Fibroblast of mammary gland (primary cell): ENCODE data around the gene STING1.
"Not testable (repeated sequence)": the region's sequence is repeated elsewhere in the genome, so short reads cannot be mapped to it uniquely, and the experiment has no call there.

ENCODE experiments used
- DNase-seq: peaks from one replicate; pipeline ENCODE4 v3.0.0-alpha.2; 2010; ENCODE audit warnings: low read depth
- H3K4me3 ChIP-seq: 2 replicates; pipeline ENCODE4 v1.5.1; 2011; ENCODE audit warnings: low read depth, mild to moderate bottlenecking, low read length, moderate library complexity; ENCODE audit not compliant: control insufficient read depth
- TF ChIP-seq, protein P1 (sequence below): conservative IDR thresholded peaks from 2 replicates; pipeline ENCODE4 v1.5.1; 2011; ENCODE audit warnings: low read depth, low read length, inconsistent platforms; ENCODE audit not compliant: control insufficient read depth, insufficient read depth

Gene STING1

DNA sequence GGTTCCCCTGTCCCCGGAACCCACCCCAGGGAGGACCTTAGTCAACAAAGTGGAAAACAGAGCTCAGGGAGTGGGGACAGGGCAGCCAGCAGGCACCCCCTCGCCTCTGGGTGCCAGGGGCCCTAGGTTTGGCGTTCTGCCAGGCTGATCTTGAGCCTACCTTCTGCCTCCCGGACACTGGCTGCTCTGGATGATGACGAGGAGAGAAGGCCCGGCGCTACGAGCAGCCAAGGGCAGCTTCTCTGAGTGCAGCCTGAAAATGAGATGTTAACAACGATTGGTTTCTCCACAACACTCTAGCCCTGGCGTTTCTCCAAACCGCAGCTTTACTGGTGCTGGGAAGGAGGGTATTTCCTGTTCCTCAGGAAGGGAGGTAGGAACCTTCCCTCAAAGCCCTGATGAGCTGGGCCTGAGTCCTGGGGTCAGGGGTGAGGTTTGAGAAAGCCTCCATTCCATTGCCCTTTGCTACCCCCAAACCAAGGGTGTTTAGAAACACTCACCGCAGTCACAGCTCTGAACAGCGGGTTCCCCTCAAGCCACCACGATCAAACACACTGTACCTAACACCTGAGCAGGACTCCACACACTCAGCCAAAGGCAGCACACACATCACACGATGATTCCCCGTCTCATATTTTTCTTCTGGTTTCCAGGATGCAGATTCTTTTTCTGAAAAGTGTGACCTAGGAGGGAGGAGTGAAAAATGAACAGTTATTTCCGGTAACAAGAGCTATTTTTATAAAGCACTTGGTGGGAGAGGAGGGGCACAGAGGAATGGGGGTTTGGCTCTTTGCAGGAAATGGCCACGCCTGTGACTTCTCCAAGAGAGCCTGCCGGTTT is at the start of gene STING1:
Gene STING1, minus strand, starts transcription at position 709 of the 840 bp plus-strand sequence. CDS start 1,054 bp downstream, outside the sequence.
- DNase-seq, result peak; percentile 96
- peak within 1 kb of the TSS; percentile 53 for H3K4me3 ChIP-seq
- TF ChIP-seq, protein P1, sequence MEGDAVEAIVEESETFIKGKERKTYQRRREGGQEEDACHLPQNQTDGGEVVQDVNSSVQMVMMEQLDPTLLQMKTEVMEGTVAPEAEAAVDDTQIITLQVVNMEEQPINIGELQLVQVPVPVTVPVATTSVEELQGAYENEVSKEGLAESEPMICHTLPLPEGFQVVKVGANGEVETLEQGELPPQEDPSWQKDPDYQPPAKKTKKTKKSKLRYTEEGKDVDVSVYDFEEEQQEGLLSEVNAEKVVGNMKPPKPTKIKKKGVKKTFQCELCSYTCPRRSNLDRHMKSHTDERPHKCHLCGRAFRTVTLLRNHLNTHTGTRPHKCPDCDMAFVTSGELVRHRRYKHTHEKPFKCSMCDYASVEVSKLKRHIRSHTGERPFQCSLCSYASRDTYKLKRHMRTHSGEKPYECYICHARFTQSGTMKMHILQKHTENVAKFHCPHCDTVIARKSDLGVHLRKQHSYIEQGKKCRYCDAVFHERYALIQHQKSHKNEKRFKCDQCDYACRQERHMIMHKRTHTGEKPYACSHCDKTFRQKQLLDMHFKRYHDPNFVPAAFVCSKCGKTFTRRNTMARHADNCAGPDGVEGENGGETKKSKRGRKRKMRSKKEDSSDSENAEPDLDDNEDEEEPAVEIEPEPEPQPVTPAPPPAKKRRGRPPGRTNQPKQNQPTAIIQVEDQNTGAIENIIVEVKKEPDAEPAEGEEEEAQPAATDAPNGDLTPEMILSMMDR, result no peak

DNA sequence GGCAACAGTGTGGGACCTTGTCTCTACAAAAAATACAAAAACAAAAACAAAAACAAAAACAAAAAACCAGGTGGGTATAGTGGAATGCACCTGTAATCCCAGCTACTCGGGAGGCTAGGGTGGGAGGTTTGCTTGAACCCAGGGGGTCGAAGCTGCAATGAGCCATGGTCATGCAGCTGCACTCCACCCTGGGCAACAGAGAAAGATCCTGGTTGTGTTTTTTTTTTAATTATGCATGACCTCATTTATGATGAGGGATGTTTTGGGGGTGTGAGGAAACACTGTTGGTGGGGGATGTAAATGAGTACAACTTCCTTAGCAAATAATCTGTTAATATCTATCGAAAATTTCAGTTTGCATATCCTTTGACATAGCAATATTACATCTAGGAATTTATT is 49.2 kb upstream of the STING1 start:
- DNase-seq, result no peak
- no peak overlapping the region for H3K4me3 ChIP-seq
- TF ChIP-seq, protein P1, result no peak

DNA sequence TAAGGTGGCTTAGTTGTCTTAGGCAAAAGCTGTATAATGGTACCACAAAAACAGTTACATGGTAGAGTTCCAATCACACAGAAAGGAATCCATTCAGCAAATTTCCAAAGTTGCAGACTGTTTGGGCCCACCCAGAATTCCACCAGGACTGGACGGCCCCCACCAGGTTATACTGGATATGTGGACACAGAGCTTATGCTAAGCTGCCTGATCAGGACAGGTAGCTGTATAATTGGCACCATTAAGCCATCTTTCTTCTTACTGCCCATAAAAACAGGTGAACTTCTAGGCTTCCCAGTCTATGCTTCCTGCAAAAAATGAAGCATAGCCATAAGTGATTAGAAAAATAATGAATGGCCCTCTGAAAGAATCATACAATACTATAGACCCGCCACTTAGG is 47.5 kb upstream of the STING1 start:
- DNase-seq, H3K4me3 ChIP-seq: not testable (repeated sequence)

DNA sequence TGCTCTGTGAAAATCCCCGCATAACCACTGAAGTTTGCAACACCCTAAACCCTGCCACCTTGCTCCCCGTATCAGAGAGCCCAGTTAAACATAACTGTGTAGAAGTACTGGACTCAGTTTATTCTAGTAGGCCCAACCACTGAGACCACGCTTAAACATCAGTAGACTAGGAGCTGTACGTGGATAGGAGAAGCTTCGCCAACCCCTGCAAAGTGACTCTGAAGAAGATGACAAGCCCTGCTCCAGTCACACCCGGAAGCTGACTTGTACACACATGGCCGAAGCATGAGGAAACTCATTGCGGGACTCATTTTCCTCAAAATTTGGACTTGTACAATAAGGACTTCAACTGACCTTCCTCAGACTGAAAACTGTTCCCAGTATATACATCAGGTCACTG is 46.1 kb upstream of the STING1 start:
- not testable (repeated sequence) for DNase-seq, H3K4me3 ChIP-seq

DNA sequence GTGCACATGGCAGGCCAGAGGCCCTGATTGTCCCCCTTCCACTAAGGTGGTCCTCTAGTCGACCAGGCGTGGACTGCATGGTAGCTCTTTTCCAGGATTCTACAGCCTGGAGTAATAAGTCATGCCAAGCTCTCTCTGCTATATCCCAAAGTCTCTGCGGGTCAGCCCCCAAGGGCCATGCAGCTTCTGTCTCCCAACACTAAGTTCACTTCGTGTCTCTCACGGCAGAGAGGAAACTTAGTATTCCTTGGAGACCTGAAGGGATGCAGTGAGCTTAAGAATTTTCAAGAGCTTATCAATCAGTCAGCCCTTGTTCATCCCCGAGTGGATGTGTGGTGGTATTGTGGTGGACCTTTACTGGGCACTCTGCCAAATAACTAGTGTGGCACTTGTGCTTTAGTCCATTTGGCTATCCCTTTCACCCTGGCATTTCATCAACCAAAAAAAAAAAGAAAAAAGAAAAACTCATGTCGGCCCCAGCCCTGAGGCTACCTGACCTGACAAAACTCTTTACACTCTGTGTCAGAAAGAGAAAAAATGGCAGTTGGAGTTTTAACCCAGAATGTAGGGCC is 45.4 kb upstream of the STING1 start:
- not testable (repeated sequence) for H3K4me3 ChIP-seq

DNA sequence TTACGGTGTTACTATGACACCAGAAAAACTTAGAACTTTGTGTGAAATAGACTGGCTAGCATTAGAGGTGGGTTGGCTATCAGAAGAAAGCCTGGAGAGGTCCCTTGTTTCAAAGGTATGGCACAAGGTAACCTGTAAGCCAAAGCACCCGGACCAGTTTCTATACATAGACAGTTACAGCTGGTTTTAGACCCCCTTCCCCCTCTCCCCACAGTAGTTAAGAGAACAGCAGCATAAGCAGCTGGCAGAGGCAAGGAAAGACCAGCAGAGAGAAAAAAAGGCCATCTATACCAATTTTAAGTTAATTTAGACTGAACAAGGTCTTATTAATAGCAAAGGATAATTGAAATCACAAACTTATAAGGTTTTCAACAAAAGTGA is 44.5 kb upstream of the STING1 start:
- not testable (repeated sequence) for H3K4me3 ChIP-seq, DNase-seq

More for the DNA sequence above, 45.4 kb upstream of the STING1 start:
- not testable (repeated sequence) for DNase-seq

DNA sequence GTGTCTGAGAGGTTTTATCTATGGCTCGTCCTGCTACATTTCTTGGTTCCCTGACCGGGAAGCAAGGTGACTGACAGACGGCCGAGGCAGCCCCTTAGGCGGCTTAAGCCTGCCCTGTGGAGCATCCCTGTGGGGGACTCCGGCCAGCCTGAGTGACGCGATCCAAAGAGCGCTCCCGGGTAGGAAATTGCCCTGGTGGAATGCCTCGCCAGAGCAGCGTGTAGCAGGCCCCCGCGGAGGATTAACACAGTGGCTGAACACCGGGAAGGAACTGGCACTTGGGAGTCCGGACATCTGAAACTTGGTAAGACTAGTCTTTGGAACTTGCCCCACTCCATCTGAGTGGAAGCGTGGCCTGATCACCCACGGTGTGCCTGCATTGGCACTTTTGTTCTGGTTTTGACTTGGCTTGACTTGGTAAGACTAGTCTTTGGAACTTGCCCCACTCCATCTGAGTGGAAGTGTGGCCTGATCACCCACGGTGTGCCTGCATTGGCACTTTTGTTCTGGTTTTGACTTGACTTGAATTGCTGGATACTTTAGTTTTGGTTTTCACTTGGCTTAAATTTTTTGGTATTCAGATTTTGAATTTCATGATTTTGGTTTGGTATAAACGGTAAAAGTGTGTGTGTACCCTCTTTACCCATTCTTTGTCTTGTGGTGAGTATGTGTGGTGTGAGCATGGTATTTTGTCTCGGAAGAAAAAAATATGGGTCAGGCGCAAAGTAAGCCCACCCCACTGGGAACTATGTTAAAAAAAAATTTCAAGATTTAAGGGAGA is 43.9 kb upstream of the STING1 start:
- DNase-seq, H3K4me3 ChIP-seq: not testable (repeated sequence)

DNA sequence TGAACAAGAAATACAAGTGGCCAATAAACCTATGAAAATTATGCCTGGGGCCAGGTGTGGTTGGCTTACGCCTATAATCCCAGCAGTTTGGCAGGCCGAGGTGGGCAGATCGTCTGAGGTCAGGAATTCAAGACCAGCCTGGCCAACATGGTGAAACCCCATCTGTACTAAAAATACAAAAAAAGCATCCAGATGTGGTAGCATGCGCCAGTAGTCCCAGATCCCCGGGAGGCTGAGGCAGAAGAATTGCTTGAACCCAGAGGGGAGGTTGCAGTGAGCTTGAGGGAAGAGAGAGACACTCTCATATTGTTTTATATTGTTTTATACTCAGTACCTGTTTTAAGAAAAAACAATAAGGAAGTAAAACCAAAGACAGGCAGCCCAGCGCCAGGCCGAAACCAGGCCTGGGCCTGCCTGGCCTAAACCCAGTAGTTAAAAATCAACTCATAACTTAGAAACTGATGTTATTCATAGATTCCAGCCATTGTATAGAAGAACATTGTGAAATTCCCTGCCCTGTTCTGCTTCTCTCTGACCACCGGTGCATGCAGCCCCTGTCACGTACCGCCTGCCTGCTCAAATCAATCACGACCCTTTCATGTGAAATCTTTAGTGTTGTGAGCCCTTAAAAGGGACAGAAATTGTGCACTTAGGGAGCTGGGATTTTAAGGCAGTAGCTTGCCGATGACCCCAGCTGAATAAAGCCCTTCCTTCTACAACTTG is 43.2 kb upstream of the STING1 start:
- DNase-seq, H3K4me3 ChIP-seq: not testable (repeated sequence)

DNA sequence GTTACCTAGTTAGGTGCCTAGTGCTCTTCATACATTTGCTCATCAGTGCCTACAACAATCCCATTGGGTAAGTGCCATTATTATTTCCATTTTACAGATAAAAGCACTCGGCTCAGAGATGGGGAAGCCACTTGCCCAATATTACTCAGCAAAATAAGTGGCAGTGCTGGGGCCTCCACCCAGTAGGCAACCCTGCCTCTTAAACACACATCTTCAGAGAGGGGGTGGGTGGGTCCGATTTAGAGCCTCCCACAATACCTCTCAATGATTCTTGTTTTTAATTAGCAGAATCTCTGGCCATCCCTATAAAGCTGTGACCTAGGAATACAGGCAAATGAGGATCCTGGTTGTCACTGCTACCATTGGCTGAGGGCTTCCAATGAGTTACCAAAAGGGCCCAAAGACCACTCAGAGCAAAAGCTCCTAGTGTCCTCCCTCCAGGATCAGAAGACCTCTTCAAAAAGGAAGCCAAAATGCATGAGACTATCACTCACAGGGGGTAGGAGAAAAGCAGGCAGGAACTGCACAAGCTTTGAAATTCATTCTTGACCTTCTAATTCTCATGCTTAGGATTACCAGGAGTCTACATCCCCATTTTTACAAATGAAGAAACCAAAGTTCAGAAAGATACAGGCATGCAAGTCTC is 42.5 kb upstream of the STING1 start:
- H3K4me3 ChIP-seq, result no peak overlapping the region
- TF ChIP-seq, protein P1, result no peak
- DNase-seq, result no peak
